Measurements from ENCODE around the gene NOSTRIN.
"Not testable (repeated sequence)": the region's sequence is repeated elsewhere in the genome, so short reads cannot be mapped to it uniquely, and the experiment has no call there.

Gene NOSTRIN

DNA sequence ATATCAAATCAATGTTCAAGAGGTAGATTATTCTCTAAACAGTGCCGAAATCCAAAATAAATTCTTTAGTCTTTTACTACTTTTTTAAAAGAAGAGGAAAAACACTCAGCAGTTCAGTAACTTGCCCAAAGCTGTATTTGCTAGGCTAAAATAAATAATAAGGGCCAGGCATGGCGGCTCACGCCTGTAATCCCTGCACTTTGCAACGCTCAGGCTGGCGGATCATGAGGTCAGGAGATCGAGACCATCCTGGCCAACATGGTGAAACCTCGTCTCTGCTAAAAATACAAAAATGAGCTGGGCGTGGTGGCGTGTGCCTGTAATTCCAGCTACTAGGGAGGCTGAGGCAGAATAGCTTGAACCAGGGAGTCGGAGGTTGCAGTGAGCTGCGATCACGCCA is 79.7 kb downstream of the NOSTRIN start:
- ATAC-seq, DNase-seq: not testable (repeated sequence)

DNA sequence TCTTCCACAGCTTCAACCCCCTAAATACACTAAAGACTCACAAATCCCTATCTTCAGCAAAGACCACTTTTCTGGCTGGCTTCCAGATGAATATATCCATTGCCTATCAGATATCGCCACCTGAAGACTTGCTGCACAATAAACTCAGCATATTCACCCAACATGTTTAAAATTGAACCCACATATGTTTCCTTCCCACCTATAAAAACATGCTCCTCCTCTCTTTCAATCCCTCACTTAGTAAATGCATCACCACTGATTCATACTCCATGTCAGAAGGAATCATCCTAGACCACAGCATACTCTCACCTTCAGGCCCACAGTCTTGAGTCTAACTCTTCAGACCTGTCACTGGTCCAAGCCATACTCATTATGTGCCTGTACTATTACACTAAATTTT is 82.5 kb downstream of the NOSTRIN start:
- ATAC-seq (peak; percentile 77), DNase-seq (no peak)

DNA sequence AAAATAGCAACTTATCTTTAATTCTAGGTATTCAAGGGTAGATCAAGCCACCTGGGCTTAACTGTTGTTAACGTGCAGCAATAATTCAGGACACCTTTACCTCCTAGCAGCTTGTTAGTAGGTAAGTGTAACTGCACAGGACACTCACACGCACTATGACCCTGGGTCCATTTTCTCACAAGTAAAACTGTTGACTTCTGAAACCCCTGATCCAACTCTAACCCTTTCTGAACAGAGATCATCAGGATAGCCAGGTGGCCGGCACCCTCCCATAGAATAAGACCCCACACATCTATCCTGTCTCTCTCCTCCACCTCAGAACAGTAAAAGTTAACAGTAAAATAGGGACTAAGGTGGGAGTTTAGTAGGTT is 87.2 kb downstream of the NOSTRIN start:
- no peak for DNase-seq
- ATAC-seq: no peak

DNA sequence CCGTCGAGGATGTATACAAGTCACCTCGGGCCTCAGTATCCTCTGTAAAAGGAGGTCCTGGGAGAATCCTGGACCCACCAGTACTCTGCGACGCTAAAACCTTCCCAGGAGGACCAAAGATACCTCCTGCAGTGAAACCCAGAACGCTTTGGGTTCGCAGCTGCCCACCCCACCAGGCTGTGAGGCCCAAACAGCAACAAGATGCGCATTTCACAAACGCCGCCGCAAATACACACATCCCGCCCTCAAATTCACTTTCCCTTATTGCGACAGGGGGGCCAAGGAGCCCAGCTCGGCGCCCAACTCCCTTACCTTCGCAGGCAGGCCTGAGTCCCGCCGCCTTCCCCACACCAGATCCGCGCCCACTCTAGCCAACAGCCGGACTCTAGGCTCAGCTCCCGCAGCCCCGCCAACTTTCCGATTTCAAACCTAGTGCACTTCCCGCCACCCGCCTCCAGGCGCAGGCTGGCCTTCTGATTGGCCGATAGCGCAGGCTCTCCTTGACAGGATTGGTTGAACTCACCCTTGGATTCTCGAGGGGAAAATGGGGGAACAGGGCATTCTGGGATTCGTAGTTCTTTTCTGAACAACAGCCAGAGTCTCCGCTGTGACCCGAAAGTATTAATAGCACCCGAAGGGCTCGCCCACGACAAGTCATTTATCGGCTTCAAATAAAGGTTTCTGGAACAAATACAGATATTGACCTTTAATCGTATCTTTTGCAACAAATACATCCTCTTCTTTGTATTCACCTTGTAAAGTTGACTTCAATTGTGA is 87.8 kb downstream of the NOSTRIN start, which contains the start of gene SPC25:
SPC25 (minus strand) TSS at position 425 of the 777 bp plus-strand sequence. CDS start 911 bp downstream, outside the sequence.
- ATAC-seq: peak; percentile 99
- DNase-seq: peak; percentile 87

DNA sequence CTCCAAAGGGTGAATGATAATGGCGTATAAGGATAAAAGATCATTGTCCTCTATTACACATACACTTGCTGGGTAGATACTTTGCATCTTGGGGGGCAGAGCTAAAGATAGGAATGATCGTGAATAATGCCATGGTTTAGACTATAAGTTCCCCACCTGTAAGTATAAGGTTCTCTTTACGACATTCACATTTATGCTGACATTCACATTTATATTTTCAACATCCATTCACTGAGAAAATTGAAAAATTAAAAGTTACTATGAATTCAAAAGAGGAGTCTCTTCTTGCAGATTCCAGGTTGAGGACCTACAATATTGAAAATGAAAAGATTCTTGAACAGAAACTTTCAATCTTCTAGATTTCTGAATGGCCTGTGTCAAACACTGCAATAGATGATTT is 89.9 kb downstream of the NOSTRIN start:
- no peak for ATAC-seq
- no peak for DNase-seq

DNA sequence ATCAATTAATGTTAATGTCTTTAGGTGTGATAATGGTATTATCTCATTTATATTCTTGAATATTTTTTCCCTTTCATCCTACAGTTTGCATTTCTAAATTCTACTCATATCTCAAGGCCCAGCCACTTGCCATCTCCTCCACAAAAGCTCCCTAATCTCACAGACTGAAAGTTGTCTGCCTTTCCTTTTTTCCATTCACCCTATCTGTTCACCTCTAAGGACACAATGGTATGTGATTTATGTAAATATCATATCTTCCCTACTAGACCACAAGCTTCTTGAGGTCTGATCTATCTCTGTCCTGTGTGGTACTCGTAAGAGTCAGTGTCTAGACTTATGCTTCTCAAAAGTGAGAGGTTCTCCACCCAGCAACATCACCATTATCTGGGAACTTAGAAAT is 91.7 kb downstream of the NOSTRIN start:
- DNase-seq (no peak), ATAC-seq (no peak)

DNA sequence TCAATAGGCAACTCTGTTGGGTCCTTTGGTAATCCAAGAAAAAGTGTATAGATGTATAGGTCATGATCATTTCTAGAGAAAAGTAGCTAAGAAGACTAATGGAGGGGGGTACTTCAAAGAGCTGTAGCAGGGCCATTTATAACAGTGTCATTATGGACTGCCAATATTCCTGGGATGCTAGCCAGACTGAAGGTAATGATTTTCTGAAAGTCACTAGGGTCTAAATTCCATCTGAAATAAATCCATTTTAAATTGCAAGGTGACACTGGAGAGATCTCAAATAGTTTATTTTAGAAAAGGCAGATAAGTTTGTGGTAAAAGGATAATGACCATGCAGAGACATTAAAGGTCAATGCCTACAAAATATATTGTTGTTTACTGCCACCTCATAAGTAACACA is 92.3 kb downstream of the NOSTRIN start:
- ATAC-seq: no peak

DNA sequence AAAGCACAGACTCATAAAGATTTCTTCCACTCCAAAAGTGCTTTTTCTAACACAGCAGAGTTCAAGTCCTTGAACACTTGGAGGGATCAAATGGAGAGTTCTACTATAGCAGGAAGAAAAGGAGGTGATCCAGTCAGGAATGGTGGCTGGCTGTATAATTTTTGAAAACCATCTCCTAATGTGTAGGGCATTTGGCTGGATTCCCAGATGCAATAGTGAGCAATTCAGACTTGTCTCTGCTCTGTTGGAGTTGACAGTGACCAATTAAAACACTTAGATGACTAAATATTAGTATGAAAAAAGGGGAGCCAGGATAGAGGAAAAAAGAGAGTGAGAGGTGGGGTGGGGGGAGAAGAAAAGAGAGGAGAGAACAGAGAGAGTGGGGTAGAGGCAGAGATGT is 93.3 kb downstream of the NOSTRIN start:
- DNase-seq (no peak), ATAC-seq (no peak)

More for the DNA sequence above, 92.3 kb downstream of the NOSTRIN start:
- DNase-seq: no peak

DNA sequence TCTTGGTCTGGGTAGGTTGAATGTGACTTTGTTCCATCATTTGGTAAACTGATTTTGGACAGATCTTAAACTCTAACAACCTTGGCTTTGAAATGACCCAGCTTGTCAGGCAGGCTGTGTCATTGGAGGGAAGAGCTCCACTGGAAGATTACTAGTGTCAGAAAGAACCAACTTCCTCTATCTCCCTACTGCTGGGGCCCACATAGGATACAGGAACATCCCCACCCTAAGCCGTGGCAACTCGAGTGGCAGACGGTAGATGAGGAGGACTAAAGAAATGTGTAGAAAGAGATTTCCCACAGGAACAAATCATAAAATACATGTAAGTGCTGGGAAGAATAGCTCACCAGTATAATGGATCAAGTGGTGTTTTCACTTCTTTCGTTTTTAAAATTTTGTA is 94.3 kb downstream of the NOSTRIN start:
- DNase-seq (no peak), ATAC-seq (no peak)

DNA sequence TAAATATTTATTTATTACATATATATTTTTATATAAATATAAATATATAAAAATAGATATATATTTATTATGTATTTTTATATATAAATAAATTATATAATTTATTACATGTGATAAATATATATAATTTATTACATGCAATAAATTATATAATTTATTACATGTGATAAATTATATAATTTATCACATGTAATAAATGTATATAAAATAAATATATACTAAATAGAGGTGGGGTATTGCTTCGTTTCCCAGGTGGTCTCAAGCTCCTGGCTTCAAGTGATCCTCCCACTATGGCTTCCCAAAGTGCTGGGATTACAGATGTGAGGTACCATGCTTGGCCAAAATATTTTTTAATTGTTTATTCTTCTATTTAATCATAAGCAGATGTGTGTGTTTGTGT is 95.0 kb downstream of the NOSTRIN start:
- no peak for ATAC-seq
- DNase-seq: no peak

DNA sequence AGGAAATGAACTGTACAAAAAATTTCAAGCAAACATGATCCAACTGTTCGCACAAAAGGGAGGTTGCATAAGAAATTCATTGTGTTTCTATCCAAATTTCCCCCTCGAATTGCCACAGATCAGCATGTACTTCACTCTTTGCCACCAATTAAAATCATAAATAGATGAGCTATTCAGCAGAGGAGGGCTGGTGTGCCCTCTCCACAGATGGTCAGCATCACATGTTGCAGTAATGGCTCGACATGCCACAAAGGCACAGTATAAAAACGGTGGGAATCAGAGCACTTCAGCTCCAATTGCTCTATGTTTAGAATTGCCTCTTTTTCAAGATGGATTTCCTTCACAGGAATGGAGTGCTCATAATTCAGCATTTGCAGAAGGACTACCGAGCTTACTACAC is 98.6 kb downstream of the NOSTRIN start, which contains the start of gene G6PC2:
G6PC2 (plus strand) TSS at position 289 of the 400 bp plus-strand sequence; CDS start at position 330, 41 bp downstream.
- DNase-seq (no peak), ATAC-seq (no peak)

DNA sequence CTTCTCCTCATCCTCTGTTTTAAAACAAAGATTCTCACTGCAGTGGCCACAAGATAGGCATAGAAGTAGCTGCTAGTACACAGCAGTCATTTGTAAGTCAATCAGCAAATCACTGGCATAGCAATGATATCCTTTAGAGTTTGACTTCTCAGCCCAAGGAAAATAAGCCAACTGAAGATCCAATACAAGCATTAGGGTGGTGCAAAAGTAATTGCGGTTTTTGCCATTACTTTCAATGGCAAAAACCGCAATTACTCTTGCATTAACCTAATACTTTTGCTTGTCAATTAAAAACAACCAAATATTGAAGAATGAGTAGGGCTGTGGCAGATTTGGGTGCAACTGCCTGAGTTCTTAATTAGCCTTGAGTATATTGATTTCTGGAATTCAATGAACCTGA is 101.5 kb downstream of the NOSTRIN start:
- ATAC-seq: no peak
- no peak for DNase-seq

DNA sequence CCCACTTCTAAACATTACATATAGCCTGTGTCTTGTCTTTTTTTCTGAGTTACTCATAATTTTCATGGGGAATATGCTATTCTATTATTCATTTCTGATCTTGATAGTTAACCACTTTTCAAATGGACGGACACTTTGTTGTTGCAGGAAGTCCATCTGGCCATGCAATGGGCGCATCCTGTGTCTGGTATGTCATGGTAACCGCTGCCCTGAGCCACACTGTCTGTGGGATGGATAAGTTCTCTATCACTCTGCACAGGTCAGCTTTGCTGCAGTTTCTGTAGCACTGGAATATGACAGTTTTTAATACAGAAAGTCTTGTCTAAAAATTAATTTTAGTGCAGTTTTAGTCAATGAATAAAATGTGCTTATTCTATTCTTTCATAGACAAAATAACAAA is 101.9 kb downstream of the NOSTRIN start:
- no peak for DNase-seq
- ATAC-seq: no peak

DNA sequence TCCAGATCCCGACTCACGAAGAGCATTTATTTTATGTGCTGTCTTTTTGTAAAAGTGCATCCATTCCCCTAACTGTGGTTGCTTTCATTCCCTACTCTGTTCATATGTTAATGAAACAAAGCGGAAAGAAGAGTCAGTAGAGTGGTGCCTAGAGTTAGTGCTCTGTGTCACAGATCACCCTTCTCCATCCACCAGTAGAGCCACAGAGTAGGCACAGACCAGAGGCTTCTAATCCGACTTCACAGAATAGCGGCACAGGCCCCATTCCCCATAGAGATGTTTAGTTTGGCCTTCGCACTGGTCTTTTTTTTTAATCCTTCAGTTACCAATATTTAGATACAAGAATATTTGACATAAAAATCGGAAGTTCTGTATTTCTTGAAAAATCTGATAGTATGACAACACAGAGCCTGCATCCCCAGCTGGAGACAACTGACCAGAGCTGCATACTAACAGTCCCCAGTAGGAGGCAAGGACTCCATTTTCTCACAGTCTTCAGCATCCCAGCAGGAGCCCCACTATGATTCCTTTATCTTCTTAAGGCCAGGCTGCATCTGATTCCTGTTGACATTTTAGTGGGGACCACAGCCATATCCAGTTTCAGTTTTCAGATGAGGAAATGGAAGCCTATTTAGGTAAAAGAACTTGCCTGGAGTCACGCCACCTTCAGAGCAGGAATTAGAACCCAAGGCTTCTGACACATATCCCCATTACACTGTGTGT is 105.7 kb downstream of the NOSTRIN start:
- ATAC-seq (no peak), DNase-seq (no peak)

DNA sequence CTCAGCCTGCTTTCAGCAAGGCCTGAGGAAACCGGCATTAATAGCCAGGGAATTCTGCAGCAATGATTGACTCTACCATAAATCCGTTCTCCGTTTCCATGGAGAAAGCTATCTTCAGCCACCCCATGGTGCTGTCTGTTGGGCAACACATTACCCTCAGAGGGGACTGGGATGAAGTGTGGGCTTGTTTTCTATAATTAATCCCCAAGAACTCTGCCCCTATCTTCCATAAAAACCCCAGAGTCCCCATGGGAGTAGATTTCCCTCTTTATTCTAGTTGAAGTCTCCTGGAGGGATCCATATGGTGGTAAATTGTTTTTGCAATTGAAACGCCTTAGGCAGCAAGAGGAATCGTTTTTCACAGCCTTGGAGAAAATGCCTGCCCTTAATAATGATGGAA is 107.9 kb downstream of the NOSTRIN start:
- no peak for ATAC-seq

DNA sequence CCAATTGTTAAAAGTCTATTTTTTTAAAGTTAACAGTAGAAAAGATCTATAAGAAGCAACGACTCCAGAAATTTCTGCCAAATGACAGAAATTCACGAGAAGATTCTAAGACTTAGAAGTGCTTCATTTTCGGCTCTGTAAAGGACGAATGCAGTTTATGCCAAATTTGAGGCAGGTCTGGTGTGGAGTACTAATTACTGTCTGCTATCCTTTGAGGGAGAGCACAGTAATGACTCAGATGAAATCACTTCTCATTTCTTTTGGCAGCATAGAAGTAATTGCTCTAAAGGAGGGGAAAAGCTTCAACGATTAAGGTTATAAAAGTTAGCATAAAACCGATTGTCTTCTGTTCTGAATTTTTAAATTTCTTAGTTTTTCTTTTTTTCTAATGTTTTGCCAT is 110.0 kb downstream of the NOSTRIN start:
- no peak for DNase-seq
- no peak for ATAC-seq

More for the DNA sequence above, 107.9 kb downstream of the NOSTRIN start:
- DNase-seq: no peak

DNA sequence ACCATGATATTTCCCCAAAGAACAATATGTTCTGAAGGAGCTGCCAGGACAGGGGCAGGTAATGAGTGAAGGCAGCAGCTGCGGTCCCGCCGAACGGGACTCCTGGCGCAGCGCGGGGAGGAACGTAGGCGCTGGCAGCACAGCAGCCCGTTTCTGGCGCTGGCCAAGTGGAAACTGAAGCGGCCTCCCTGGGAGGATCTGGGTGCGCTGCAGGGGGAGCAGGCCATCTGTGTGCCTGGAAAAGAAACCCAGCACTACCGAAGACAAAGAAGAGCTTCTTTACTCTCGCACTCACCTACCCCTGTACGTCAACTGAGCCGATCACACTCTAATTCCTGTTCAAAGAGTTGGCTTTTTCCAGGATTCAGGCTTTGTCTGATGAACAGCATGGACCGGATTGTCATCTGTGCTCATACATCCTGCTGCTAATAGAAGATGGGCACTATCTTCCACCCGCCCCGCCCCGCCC is 110.5 kb downstream of the NOSTRIN start:
- DNase-seq (peak; percentile 7), ATAC-seq (no peak)

DNA sequence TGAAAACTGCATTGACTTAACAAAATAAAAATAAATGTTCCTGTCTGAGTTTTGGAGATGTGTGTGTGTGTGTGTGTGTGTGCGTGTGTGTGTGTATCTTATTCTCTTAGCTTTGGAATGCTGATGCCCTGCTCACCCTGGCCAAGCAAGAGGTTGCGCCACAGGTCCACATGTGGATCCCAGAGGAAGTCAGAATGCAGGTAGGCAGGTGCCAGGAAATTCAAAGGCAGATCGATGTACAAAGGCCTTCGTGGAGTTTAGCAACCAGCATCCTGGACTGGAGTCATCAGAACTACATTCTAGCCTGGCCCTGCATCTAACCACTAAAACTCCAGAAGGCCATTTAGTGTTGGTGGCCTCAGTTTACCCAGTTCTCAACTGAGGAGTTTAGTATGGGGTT is 111.1 kb downstream of the NOSTRIN start:
- ATAC-seq (no peak), DNase-seq (no peak)
